ENCODE measurements around the gene ADCYAP1. TPM values are rescaled to one million over a fixed set of nuclear protein-coding genes. Genes with fewer than 3 reads are reported as not detected.

Gene ADCYAP1
- total RNA-seq, 1 experiment from 2014 or later = not detected

DNA sequence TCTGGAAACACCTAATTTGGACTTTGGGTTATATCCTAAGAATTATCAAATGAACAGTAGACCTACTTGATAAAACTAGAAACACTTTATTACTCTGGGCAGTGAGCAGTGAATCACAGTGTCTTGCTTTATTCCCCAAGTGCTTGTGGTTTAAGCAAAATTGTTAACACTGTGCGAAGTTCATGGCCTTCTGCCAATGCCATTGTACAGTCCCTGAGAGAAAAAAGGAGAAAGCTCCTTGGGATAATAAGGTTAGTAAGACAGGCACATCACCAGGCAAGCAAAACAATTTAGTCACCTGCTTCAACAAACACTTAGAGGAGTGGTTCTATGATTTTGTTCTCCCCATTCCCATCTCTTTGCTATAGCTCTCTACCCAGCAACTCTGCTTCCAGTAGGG is 39.8 kb downstream of the ADCYAP1 start:
- H3K4me1 ChIP-seq (ENCODE audit: insufficient read depth, low read length) = no peaks in the 10 kb centered on the region
- H4K5ac ChIP-seq (ENCODE audit: insufficient read length, low read depth, low read length) = no peak overlapping the region
- H4K8ac ChIP-seq (replicated peaks; ENCODE audit: insufficient read length, low read depth, low read length) = no peak overlapping the region
- H3K23me2 ChIP-seq (ENCODE audit: insufficient read length, low read depth, low read length, poor library complexity, severe bottlenecking) = no peaks in the 10 kb centered on the region
- H3K4me2 ChIP-seq (ENCODE audit: insufficient read depth, insufficient read length, low read length) = no peak overlapping the region
- no peak overlapping the region for H2BK120ac ChIP-seq (ENCODE audit: low read depth, low read length, poor library complexity, severe bottlenecking)
- no peak overlapping the region for H2AK5ac ChIP-seq (ENCODE audit: insufficient read length, low read length)
- H3K27me3 Mint-ChIP-seq (ENCODE audit: low read depth) = peaks cover 8% of the 10 kb centered on the region
- H3K18ac ChIP-seq (ENCODE audit: insufficient read length, low read depth, low read length) = no peak overlapping the region
- H2AFZ ChIP-seq (ENCODE audit: low read length) = no peak overlapping the region
- no peak overlapping the region for H4K91ac ChIP-seq (ENCODE audit: insufficient read length, low read depth, low read length)
- H3K56ac ChIP-seq (ENCODE audit: insufficient read length, low read depth, low read length) = no peak overlapping the region
- no peak overlapping the region for H3K4me3 Mint-ChIP-seq
- no peaks in the 10 kb centered on the region for H3K9me3 ChIP-seq (ENCODE audit: control insufficient read depth, low read depth, low read length)
- peaks cover 8 to 12% of the 10 kb centered on the region in 2 experiments for H3K4me1 Mint-ChIP-seq
- no peak overlapping the region for H3K27ac ChIP-seq (ENCODE audit: insufficient read length, low read depth, low read length)
- no peak overlapping the region for H2BK20ac ChIP-seq (ENCODE audit: low read depth, low read length, poor library complexity, severe bottlenecking)
- H2BK12ac ChIP-seq (ENCODE audit: insufficient read length, low read depth, low read length) = no peak overlapping the region
- no peak for DNase-seq
- H3K79me1 ChIP-seq (ENCODE audit: insufficient read depth, low read depth, low read length, poor library complexity, severe bottlenecking) = no peaks in the 10 kb centered on the region
- no peak overlapping the region for H3K9ac ChIP-seq (ENCODE audit: extremely low read depth, insufficient read length, low read length)
- H3K27ac Mint-ChIP-seq = no peak overlapping the region
- H3K9me3 Mint-ChIP-seq = no peaks in the 10 kb centered on the region; a peak in 1 of 5 replicates
- no peaks in the 10 kb centered on the region for H3K79me2 ChIP-seq (ENCODE audit: insufficient read depth, low read length)
- H3K23ac ChIP-seq (ENCODE audit: insufficient read length, low read depth, low read length) = no peak overlapping the region
- H2BK15ac ChIP-seq (ENCODE audit: low read depth, low read length) = no peak overlapping the region
- no peak overlapping the region for H2BK5ac ChIP-seq (ENCODE audit: insufficient read length, low read length)
- WGBS (ENCODE audit: extremely low coverage, insufficient read length, low lambda C conversion rate) = no CpG with 5 or more reads among the region's 1 CpG
- H3K4ac ChIP-seq (ENCODE audit: low read depth, low read length) = no peak overlapping the region
- no peak overlapping the region for H3T11ph ChIP-seq (ENCODE audit: low read length)
- H3K27me3 ChIP-seq (ENCODE audit: insufficient read depth, low read length) = no peaks in the 10 kb centered on the region
- H3K36me3 Mint-ChIP-seq (ENCODE audit: insufficient read depth in 1 of 3, low read depth in 3 of 3) = peaks cover 0 to 2% (median 0%) of the 10 kb centered on the region in 3 experiments; a peak in 1 of 7 replicates
- TF ChIP-seq, protein P1, sequence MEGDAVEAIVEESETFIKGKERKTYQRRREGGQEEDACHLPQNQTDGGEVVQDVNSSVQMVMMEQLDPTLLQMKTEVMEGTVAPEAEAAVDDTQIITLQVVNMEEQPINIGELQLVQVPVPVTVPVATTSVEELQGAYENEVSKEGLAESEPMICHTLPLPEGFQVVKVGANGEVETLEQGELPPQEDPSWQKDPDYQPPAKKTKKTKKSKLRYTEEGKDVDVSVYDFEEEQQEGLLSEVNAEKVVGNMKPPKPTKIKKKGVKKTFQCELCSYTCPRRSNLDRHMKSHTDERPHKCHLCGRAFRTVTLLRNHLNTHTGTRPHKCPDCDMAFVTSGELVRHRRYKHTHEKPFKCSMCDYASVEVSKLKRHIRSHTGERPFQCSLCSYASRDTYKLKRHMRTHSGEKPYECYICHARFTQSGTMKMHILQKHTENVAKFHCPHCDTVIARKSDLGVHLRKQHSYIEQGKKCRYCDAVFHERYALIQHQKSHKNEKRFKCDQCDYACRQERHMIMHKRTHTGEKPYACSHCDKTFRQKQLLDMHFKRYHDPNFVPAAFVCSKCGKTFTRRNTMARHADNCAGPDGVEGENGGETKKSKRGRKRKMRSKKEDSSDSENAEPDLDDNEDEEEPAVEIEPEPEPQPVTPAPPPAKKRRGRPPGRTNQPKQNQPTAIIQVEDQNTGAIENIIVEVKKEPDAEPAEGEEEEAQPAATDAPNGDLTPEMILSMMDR (conservative IDR thresholded peaks at IDR 0.05) = no peak
- no peak overlapping the region for H3K14ac ChIP-seq (ENCODE audit: insufficient read depth, low read length)
- H4K20me1 ChIP-seq (ENCODE audit: control insufficient read depth, insufficient read depth, insufficient read length) = no peaks in the 10 kb centered on the region
